WERI-Rb-1 (cell line): Measurements from ENCODE around the gene RIOK1.

Experiments
- DNase-seq: peaks from one replicate; pipeline ENCODE4 v3.0.0-alpha.2; 2020
- H3K27ac ChIP-seq: fragments of 250-450 bp; sonication (Bioruptor Pico); 2 replicates; pipeline ENCODE4 v1.5.1; 2020; ENCODE audit warnings: mild to moderate bottlenecking, moderate library complexity
- H3K27me3 ChIP-seq: fragments of 250-450 bp; sonication (Bioruptor Pico); 2 replicates; pipeline ENCODE4 v1.5.1; 2021; ENCODE audit warnings: mild to moderate bottlenecking, low read depth, moderate library complexity; ENCODE audit not compliant: insufficient read depth, severe bottlenecking
- H3K36me3 ChIP-seq: fragments of 250-450 bp; sonication (Bioruptor Pico); 2 replicates; pipeline ENCODE4 v1.5.1; 2020; ENCODE audit warnings: mild to moderate bottlenecking, moderate library complexity
- H3K4me3 ChIP-seq: 2 replicates; pipeline ENCODE4 v1.5.1; 2011; ENCODE audit warnings: low read depth, mild to moderate bottlenecking, control low read depth, low read length
- H3K9me3 ChIP-seq: fragments of 250-450 bp; sonication (Bioruptor Pico); 2 replicates; pipeline ENCODE4 v1.5.1; 2021; ENCODE audit warnings: mild to moderate bottlenecking, moderate library complexity; ENCODE audit not compliant: severe bottlenecking
- CTCF ChIP-seq: IDR thresholded peaks from 2 replicates; pipeline ENCODE4 v1.5.1; 2011; ENCODE audit warnings: low read depth, mild to moderate bottlenecking, control low read depth, inconsistent platforms, low read length

The RIOK1 gene

DNA sequence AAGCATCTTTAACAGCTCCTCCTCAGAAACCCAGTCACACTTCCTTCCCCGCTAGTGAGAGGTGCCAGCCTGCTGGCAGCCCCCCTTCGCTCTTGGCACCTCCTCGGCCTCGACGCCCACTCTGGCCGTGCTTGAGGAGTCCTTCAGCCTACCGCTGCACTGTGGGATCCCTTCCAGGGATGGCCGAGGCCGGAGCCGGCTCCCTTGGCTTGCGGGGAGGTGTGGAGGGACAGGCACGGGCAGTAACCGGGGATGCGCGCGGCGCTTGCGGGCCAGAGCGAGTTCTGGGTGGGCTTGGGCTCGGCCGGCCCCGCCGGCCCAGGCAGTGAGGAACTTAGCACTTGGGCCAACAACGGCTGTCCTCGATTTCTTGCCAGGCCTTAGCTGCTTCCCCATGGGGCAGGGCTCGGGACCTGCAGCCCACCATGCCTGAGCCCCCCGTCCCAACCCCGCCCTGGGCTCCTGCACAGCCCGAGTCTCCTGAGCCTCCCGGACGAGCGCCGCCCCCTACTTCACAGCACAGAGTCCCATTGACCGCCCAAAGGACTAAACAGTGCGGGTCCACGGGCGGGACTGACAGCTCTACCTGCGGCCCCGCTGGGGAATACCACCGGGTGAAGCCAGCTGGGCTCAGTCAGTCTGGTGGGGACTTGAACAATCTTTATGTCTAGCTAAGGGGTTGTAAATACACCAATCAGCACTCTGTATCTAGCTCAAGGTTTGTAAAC is 51.6 kb downstream of the RIOK1 start:
- TF ChIP-seq CTCF = no peak
- no peak overlapping the region for H3K27ac ChIP-seq

GRCh38 chr6:7442467-7442866 is 52.9 kb downstream of the RIOK1 start:
- no peak for DNase-seq
- no peaks in the 10 kb centered on the region for H3K27me3 ChIP-seq
- H3K27ac ChIP-seq = no peak overlapping the region
- H3K36me3 ChIP-seq = no peaks in the 10 kb centered on the region
- TF ChIP-seq CTCF = no peak
- H3K9me3 ChIP-seq = no peaks in the 10 kb centered on the region
- H3K4me3 ChIP-seq = no peak overlapping the region

More for the DNA sequence above, 51.6 kb downstream of the RIOK1 start:
- H3K36me3 ChIP-seq = no peaks in the 10 kb centered on the region
- no peak overlapping the region for H3K4me3 ChIP-seq
- no peaks in the 10 kb centered on the region for H3K27me3 ChIP-seq
- no peak for DNase-seq
- H3K9me3 ChIP-seq = no peaks in the 10 kb centered on the region

DNA sequence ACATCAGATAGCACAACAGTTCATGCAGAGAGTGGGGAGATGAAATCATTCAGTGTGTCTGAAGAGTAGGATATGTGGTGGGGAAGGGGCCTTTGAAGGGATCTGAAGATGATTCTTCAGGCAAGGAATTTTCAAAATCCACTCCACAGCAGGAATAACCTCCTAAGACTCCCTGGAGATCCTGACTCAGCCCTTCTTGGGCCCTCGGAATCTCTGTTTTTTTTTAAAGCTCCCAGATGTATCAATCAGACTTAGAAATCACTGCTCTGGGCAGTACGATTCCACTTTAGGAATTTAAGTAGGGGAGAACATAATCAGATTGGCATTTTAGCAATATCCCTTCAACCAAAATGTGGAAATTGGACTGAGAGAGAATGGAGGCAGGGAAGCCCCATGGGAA is 55.5 kb downstream of the RIOK1 start:
- no peaks in the 10 kb centered on the region for H3K27me3 ChIP-seq
- DNase-seq = no peak
- no peak overlapping the region for H3K27ac ChIP-seq
- no peak overlapping the region for H3K4me3 ChIP-seq
- no peaks in the 10 kb centered on the region for H3K9me3 ChIP-seq
- H3K36me3 ChIP-seq = no peaks in the 10 kb centered on the region
- TF ChIP-seq CTCF = no peak

GRCh38 chr6:7445885-7446461 is 56.4 kb downstream of the RIOK1 start:
- no peak for TF ChIP-seq CTCF
- Histone ChIP-seq H3K4me3 (no peak overlapping the region), H3K36me3 (no peaks in the 10 kb centered on the region), H3K9me3 (no peaks in the 10 kb centered on the region), H3K27ac (no peak overlapping the region), H3K27me3 (no peaks in the 10 kb centered on the region)
- no peak for DNase-seq

- Histone ChIP-seq H3K36me3 (no peaks in the 10 kb centered on the region), H3K4me3 (no peak overlapping the region), H3K27ac (no peak overlapping the region), H3K27me3 (no peaks in the 10 kb centered on the region), H3K9me3 (no peaks in the 10 kb centered on the region)
- TF ChIP-seq CTCF = no peak
- DNase-seq = no peak
These were observed 57.2 kb downstream of the RIOK1 start for GRCh38 chr6:7446619-7447325.
